ELF-1 (cell line): ENCODE measurements around the gene PCDH9.
"Not testable (repeated sequence)": the region's sequence is repeated elsewhere in the genome, so short reads cannot be mapped to it uniquely, and the experiment has no call there.

Source experiments
- DNase-seq: peaks from one replicate; pipeline ENCODE4 v3.0.0-alpha.2; 2016; ENCODE audit warnings: low read depth, low spot score

Gene PCDH9

DNA sequence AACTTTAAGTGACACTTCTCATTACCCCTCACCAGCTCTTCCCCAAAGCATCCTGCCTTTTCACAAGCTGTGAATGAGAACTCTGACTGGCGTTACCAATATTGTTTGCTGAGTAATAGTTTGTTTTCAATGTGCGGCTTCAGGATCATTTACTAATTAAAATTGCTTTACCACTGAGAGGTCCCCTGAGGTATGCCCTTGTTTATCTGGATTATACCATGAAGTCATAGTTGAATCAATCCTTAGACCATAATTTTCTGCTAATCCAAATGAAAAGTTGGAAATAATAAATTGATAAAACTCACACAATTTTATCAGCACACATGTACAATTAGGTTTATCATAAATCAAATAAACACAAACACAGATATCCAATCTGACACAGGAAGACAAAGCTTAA is 568.8 kb downstream of the PCDH9 start:
- DNase-seq: no peak

DNA sequence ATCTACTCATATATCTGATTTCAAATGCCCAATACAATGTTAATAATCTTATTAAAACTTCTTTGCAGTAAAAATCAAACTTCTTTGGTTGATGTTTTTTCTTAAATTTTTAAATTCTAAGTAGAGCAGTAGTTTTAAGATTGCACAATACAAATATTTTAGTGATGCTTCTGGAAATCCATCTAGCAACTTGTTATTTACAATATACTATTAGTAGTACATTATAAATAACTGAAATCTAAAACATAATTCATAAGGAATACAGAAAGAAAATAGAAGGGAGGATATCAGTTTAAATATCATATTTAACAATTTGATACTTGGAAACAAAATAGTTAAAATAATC is 569.7 kb downstream of the PCDH9 start:
- no peak for DNase-seq

DNA sequence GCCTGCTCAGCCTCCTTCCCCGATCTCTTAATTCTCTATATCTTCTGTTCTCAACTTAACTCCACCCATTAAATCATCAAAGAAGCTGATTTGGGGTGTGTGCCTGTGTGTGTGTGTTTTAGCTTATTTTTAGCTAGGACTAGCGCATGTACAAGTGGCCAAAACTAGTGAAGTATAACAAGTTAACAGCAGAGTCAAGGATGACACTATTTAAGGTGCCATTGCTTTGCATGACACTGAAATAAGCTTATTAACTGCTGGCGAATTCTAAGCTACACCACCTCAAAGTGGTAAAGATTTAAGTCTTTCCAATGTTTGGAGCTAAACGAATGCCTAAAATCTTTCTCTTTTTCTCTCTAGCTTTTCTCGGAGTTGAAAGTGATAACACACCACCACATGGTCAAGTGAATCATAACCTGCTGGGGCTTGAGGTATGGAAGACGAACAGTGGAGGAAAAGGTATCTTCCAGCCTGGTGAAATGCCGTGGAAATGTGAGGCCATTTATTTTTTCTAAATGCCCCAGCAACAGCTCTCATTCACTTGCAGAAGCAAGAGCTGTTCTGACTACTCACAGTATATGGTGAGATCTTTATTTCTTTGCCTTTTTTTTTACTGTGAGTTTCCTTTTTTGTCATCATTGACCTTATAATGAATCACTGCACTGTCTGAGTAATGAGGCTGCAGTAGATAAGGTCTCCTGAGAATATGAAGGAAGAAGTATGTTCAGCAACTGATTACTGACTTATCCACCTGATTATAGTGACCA is 570.3 kb downstream of the PCDH9 start:
- DNase-seq: no peak

DNA sequence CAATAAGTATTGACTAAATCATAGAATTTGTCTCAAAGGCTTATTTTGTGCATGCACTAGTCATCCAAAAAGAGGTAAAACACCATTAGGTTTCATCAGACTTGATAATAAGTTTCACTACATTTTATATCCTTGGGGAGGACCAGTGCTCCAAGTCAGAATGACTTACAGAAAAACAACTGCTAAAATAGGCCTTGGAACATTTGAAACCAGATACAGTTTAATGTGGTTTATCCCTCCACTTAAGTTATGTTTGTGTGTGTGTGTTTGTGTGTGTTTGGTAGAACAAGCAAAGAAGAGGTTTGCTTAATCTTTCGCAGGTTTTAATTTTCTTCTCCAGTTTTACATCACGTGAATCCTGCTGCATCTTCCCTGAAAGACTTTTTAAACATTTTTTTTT is 570.9 kb downstream of the PCDH9 start:
- DNase-seq: no peak

DNA sequence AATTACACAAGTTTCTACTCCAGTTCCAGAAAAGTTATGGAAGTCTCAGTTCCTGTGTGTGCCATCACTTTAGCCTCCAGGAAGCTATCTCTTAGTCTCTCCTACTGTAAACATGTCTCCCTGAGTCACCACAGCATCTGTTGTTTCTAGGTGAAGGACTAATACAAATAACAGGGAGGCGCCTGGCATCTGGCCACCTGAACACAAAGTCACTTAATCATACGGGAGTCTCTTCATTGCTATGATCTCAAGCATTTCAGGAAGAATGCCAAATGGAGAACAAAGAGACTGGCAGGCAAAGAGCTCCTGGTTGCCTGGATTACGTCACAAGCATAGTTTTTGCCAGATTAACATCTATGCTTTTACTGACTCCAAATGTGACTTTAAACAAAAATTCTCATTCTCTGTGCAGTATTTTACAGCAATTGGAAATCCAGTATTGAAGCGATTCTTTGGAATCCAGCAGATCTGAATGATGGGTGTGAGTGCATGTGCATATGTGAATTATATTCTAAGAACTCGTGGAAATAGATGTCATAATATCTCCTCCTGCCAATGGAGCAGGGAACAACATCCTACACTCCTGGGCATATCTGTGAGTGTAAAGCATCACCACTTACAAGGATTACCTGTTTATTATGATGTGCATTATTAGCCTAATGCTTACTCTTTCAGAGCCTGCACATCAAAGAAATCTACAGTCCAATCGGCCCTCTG is 572.8 kb downstream of the PCDH9 start:
- DNase-seq: peak; percentile 8

DNA sequence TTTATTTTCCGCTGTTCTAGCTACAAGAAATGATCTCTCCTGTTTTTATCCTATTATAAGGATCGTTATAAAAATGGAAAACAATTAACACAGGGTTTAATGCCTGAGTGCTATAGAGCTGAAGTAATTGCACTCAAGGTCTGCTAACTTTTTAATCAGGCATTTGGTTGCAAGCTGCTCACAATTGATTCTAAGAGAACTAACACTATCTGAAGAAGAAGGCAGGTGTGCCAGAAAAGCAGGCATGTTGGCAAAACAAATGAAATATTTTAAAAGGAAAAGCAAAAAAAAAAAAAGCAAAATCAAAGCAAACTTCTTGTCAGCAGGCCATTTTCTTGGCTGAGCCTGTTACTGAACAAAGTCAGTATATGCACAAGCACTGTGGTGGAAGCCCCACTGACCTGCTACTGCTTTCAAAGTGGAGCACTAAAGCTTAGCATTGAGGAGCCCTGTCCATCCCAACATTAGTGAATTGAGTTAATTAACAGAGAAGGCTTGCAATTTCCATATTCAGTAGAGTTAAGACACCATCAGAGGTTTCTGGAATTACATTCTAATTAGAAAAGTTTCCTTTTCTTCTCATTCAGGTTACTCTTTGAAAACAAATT is 574.2 kb downstream of the PCDH9 start:
- no peak for DNase-seq

DNA sequence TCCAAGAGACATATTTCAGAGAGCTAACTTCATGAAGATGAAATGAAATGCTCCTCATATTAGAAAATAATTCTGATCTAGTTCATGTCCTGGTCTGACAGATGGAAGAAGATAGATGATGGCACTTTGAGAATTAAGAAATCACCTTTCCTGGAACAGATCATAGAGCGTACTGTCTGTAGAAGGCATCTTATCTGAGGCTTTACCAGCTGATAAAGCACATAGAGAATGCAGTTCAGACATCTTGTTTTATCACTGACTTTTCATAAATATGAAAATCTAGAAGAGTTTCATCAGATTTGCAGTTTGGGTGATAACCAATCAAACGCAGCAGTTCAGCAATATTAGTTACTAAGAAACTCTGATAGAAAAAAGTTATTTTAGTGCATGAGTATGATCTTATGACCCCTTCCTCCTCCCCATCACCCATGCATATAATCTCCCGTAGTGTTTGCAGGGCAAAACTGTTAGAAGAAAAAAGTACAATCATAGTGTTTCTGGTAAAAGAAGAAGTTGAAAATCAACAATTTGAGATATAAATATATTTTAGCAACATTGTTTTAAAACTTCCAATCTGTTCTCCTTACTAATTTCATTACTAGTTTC is 585.2 kb downstream of the PCDH9 start:
- no peak for DNase-seq

DNA sequence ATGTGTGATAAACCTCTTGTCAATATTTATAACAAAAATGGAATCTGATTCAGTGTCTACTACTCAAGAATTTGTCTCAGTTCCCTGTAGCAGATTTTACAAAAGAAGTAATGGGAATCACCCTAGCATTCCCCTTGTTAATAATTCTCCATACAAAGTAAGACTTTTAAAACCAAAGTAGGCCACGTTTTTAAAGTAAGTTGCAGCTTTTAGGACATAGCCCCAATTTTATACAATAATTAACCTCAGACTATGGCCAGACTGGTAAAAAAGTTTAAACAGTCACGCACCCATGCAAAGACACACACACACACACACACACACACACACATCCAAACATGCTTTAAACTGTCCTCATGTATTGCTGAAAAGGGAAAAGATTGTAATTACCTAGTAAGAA is 589.9 kb downstream of the PCDH9 start:
- DNase-seq: no peak

DNA sequence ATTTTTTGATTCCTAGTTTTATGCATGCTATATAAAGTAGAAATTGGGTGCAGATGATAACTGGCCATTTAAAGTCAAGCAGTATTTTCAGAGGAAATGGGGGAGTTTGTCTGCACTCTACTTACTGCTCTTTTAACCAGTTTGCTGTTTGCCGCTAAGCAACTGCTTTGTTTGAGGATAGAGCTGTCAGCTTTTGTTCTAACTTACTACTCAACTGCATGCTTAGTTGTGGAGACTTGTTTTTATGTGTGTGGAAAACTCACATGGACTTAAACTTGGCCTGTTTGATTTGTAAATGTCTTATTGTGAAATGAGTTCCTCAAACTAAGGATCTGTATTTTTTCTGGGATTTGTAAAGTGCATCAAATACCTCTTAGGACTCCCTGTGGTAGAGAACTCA is 591.1 kb downstream of the PCDH9 start:
- no peak for DNase-seq

DNA sequence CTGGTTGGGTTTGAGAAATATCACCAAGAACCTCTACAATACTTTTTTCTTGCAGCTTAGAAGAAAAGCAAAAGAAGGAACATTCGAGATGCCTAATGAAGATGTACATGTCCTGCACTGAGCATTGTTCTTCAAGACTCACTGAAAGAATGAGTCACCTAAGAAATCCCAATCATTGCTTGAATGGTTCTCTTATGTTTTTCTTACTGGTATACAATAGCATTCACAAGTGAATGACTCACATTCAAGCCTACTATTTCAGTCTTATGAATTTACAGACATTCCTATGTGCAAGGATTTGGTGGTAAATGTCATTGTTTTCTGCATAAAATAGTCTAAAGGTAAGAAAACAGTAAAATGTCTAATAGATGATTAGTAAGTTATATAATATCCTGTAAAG is 594.6 kb downstream of the PCDH9 start:
- no peak for DNase-seq

DNA sequence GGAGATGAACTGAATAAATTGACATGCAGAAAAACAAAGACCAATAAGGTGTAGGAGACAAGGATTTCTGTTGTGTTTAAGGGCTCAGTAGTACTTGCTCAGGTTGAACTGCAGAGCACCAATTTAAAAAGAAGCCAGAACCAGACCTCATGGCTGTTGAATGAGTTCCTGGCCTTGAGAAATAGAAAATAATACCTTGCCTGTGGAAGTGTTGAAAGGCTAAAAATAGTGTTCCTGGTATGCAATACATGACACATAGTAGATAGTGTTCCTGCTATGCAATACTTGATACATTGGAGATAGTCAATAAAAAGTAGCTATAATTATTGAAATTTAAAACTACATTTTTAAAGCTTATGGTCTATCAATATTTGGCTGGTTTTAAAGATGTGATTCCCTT is 595.8 kb downstream of the PCDH9 start:
- DNase-seq: no peak

DNA sequence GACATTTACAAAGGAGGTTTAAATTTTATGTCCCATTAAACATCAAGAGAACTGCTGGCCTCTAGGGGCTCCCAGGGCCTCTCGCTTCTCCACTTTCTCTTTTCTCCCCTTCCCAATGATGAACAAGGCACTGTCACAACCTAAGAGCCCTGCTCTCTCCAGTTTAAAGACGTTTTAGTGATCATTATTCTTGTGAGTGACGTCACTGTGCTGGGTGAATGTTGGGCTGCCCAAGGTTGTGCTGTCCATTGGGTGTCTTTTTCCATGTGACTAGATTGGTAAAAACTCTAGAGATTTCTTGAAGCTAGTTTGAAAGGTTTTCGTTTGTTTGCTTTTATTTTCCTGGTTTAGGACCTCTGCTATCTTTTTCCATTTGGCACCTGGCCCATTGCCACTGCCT is 602.6 kb downstream of the PCDH9 start:
- no peak for DNase-seq

DNA sequence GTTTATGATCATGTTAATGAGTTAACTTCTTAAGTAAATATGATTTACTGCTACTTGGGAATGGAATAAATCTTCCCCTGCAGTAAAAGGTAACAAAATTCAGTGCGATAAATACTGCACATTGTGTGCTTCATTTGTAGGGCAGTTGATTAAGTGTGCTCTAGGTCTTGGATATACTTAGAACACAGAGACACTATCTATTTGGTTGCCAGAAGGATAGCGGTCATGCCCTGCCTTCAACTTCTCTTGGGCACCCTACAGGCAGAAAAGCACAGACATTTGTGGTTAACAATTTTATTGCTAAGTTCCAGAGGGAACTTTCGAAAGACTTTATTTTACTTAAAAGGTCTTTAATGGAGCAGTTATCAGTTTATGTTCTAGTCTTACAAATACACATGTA is 605.8 kb downstream of the PCDH9 start:
- no peak for DNase-seq

DNA sequence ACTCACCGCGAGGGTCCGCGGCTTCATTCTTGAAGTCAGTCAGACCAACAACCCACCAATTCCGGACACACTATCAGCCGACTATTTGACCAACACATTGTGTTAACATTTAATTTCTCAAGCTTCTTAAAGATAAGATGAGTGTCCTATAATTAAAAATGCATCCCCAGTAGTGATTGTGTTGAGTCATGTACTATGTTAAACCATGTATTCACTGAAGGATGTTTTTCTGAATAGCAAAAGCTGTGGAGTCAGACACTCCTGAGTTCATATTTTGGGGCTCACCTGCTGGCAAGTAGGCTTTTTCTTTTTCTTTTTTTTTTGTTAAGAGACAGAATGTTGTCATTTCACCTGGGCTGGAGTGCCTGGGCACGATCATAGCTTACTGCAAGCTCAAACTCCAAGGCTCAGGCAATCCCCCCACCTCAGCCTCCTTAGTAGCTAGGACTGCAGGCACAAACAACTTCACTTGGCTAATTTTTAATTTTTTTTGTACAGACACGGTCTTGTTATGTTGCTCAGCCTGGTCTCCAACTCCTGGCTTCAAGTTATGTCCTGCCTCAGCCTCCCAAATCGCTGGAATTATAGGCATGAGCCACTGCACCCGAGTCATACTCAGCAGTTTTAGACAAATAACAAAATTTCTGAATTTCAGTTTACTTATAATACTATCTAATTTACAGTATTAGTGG is 606.9 kb downstream of the PCDH9 start:
- DNase-seq: no peak

DNA sequence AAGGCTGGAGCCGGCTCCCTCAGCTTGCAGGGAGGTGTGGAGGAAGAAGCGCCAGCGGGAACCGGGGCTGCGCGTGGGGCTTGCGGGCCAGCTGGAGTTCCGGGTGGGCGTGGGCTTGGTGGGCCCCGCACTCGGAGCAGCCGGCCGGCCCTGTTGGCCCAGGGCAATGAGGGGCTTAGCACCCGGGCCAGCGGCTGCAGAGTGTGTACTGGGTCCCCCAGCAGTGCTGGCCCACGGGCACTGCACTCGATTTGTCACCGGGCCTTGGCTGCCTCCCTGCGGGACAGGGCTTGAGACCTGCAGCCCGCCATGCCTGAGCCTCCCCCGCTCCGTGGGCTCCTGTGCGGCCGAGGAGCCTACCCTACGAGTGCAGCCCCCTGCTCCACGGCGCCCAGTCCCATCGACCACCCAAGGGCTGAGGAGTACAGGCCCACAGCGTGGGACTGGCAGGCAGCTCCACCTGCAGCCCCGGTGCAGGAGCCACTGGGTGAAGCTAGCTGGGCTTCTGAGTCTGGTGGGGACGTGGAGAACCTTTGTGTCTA is 608.2 kb downstream of the PCDH9 start:
- not testable (repeated sequence) for DNase-seq

DNA sequence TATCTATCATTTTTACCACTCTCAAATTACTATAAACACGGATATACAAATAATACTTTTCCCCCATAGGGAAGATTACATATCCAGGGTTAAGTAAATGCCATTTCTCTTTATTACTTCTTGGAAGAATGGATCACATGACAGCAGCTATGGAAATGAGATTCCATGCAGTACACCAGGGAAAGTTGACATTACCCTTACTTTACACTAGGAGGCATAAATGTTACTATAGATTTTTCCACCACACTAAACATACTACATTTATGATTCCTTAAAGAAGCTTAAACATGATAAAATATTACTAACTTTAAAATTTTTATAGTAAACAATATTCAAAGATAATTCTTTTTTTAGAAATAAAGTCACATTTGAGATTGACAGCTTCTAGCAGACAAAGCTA is 611.4 kb downstream of the PCDH9 start:
- no peak for DNase-seq

DNA sequence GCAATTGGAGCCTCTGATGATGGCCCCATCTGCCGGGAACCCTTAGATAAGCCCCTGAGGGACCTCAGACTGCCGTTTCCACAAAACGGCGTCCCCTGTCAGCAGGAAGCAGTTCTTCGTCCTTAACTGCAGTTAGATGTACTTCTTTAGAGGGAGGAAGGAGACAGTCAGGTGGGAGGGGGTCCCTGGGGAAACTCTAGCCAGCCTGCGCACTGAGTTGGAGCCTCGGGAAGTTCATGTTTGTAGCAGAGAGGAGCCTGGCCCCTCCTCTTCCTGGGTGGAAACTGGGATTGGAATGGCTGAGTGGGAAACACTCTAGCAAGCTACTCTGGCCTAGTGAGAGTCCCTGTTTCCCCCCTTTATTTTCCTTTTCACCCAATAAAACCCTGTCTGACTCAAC is 612.4 kb downstream of the PCDH9 start:
- peak; percentile 9 for DNase-seq

DNA sequence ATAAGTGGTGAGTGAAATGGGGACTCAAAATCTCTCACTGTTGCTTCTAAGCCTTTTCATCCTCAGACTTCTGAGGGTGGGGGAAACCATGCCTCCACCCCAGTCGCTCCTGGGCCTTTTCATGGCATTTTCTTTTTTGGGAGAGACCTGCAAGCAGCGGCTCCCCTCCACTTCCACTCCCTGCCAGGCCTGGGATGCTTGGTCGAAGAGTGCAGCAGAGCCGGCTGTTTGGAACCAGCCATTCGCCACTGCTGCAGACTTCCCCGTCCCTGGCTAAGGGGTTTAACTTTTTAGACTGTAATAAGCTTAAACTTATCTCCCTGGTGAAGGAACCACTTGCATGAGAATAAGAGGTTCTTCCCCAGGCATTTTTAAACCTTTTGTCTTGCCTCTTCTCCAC is 617.2 kb downstream of the PCDH9 start:
- no peak for DNase-seq

DNA sequence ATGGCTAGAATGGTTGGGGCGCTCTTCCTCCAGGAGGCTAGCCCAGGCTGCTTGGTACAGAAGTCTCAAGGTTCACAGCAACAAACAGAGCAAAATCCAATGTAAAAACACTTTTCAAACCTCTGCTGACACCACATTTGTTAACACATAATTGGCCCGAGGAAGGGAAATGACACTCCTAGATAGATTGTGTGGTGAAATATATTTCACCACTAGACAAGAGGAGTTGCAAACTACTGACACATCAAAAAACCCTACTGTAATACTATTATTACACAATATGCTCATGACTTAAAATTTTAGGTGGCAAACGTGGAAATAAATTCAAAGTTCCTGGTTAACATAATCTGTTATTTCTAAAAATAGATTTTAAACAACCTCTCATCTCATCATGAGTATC is 643.6 kb downstream of the PCDH9 start:
- DNase-seq: no peak

DNA sequence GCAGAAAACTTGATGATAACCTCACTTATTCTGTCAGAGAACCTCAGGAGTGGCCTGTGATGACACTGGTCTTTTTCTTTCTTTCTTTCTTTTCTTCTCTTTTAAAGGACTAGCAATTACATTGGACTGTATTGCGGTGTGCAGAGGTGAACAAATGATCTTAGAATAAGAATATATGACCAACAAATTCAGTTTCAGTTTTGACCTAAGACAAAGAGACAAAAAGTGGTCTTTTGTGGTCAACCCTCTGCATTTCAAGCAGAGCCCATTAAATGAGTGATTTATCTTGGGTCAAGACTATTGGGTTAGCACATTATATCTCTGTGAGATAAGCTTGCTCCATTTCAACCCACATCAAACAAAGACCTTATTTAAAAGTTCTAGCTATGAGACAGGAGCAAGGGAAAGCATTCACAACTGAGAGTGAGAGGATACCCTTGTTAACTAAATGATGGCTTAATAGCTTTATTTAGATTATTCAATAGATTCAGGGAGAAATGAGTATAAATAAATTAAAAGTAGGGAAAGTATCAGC is 644.4 kb downstream of the PCDH9 start:
- no peak for DNase-seq

DNA sequence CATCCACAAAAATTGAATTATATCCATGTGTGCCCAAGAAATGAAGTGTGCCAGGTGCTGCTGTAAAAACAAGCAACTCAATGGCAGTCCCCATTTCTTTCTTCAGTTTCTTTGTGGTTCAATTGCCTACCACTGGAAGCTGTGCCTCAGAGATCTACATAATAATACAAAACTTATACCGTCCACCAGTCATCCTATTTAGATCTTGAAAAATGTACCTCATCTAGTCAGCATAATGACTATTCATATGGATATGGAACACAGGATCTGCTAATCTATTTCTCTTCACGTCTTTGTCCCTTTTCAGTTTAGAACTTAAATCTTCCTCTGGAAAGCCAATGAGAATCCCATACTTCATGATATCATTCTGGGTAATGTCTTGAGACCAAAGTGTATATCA is 648.5 kb downstream of the PCDH9 start:
- no peak for DNase-seq

DNA sequence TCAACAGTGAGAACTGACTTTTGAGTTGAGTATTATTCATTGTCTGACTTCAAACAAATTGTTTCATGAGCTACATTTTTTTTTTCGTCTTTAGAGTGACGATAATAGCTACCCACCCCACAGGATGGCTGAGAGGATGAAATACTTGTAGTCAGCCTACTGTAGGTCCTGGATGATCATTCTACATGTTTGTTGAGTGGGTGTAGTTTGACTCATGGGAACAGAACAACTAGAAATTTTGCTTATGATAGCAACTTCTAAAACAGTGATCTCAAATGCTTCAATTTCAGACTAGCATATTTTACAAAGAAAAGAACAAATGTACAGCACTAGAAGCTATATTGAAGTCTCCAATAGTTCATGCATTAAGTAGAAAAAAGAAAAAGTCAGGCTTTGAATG is 651.8 kb downstream of the PCDH9 start:
- no peak for DNase-seq
